ENCODE measurements around the gene ARHGAP25.

DNA sequence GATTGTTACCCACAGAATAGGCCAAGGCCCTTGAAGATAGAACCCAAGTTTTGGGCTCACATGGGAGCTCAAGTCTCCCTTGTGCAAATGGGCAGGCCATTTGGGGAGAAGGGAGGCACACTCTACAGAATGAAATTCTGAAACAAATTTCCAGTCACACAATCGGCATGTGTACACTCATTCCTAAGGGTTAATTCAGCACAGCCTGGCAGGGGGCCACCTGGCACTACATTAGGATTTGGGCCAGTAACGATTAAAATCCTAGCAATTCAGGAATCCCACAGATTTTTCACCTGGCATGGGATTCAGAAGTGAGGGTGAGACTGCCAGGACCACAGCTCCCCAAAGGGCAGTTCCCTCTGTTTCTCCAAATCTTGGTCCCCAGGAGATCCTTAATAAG lies 90.2 kb downstream of the ARHGAP25 start:
- TF ChIP-seq, protein P1, sequence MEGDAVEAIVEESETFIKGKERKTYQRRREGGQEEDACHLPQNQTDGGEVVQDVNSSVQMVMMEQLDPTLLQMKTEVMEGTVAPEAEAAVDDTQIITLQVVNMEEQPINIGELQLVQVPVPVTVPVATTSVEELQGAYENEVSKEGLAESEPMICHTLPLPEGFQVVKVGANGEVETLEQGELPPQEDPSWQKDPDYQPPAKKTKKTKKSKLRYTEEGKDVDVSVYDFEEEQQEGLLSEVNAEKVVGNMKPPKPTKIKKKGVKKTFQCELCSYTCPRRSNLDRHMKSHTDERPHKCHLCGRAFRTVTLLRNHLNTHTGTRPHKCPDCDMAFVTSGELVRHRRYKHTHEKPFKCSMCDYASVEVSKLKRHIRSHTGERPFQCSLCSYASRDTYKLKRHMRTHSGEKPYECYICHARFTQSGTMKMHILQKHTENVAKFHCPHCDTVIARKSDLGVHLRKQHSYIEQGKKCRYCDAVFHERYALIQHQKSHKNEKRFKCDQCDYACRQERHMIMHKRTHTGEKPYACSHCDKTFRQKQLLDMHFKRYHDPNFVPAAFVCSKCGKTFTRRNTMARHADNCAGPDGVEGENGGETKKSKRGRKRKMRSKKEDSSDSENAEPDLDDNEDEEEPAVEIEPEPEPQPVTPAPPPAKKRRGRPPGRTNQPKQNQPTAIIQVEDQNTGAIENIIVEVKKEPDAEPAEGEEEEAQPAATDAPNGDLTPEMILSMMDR (IDR thresholded peaks at IDR 0.05; ENCODE audit: low read depth, low read length, poor library complexity, severe bottlenecking): no peak
- TF ChIP-seq EZH2phosphoT487 (IDR thresholded peaks at IDR 0.05; ENCODE audit: borderline replicate concordance, low read length): no peak
